GM12872 (cell line): ENCODE results near the gene UIMC1.

Experiments
- CTCF ChIP-seq: IDR thresholded peaks from 3 replicates; pipeline ENCODE4 v1.5.1; 2011; ENCODE audit warnings: low read depth, mild to moderate bottlenecking, low read length, moderate library complexity; ENCODE audit not compliant: insufficient read depth

The UIMC1 gene

DNA sequence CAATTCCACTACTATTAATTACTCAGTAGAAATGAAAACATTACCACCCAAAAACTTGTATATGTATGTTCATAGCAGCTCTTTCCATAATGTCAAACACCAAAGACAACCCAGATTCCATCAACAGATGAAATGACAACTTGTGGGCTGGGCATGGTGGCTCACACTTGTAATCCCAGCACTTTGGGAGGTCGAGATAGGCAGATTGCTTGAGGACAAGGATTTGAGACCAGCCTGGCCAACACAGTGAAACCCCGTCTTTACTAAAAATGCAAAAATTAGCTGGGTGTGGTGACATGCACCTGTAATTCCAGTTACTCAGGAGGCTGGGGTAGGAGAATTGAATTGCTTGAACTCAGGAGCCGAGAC, 11.5 kb downstream of the UIMC1 start:
- TF ChIP-seq CTCF: no peak

DNA sequence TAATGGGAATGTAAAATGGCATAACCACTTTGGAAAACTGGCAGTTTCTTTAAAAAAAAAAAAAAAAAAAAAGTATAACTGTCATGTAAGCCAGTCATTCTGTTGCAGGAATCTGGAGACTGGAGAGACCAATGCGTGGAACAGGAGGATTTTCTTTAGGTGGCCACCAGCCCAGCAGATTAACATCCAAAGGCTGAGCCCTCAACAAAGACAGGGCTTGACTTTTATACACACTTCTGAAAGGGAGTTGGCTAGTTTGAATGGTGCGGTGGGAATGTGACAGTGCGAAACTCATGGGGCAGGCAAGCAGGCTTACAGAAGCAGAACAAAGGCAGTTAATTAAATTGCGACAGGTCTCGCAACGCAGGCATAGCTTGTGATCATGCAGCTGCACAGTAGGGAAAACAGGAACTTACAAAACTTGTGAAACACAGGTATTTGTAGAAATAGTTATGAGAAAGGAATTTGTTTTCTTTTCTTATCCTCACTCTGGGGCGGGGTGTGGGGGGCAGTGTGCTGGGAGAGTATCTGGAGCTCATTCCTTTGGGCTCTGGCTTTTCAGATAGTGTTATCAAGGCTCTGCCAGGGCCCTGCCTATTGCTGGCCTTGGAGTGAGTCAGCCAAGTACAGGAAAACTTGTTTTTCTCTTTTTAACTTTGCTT, 12.0 kb downstream of the UIMC1 start:
- TF ChIP-seq CTCF: no peak

DNA sequence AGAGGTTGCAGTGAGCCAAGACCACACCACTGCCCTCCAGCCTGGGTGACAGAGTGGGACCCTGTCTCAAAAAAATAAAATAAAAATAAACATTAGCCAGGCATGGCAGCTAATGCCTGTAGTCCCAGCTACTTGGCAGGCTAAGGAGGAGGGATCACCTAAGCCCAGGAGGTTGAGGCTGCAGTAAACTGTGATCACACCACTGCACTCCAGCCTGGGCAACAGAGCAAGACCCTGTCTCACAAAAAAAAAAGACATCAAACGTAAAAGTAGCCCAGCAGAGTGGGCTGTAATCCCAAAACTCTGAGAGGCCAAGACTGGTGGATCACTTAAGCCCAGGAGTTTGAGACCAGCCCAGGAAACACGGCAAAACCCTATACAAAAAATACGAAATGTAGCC, 19.0 kb downstream of the UIMC1 start:
- no peak for TF ChIP-seq CTCF

DNA sequence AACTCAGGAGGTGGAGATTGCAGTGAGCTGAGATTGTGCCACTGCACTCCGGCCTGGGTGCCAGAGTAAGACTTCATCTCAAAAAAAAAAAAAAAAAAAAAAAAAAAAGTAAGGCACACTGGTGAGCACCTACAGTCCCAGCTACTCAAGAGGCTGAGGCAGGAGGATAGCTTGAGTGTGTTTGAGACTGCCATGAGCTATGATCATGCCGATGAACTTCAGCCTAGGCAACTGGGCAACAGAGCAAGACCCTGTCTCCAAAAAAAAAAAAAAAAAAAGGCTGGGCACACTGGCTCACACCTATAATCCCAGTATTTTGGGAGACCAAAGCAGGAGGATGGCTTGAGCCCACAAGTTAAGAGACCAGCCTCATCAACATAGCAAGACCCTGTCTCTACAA, 20.3 kb downstream of the UIMC1 start:
- TF ChIP-seq CTCF: no peak

DNA sequence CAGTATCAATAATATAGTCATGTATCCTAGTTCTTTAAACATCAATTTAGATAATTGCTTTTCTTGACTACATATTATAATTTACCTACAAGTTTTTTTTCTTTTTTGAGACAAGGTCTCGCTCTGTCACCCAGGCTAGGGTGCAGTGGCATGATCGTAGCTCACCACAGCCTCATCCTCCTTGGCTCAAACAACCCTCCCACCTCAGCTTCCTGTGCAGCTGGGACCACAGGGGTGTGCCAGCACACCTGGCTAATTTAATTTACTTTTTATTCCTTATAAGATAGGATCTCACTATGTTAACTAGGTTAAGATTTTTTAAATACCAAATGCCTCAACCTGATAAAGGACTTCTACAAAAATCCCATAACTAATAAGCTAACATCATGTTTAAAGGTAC, 21.1 kb downstream of the UIMC1 start:
- no peak for TF ChIP-seq CTCF

DNA sequence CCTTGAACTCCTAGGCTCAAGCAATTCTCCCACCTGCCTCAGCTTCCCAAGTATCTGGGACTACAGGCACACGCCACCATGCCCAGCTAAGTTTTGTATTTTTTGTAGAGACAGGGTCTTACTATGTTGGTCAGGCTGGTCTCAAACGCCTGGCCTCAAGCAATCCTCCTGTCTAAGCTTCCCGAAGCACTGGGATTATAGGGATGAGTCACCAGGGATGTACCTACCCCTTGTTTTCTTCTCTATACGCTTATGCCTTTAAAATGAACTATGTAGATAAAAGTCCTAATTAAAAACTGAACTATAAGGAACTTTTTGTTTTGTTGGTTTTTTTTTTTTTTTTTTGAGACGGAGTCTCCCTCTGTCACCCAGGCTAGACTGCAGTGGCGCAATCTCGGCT, 25.8 kb downstream of the UIMC1 start:
- TF ChIP-seq CTCF: no peak

DNA sequence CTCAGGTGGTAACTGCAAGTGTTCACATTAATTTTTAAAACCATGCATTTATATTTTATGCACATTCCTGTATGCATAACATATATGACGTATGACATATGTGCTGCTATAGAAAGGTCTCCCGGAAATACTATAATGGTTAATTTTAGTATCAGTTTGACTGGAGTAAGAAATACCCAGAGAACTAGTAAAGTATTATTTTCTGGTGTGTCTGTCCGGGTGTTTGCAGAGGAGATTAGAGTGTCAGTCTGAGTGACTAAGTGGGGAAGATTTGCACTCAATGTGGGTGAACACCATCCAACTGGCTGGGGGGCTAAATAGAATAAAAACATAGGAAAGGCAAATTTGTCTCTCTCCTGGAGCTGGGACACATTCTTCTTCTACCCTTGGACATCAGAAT, 26.9 kb downstream of the UIMC1 start:
- no peak for TF ChIP-seq CTCF
